HepG2 (cell line): ENCODE data around the gene PXMP4. TPM values are rescaled to one million over a fixed set of nuclear protein-coding genes. Genes with fewer than 3 reads are reported as not detected.

Experiments used
- ATAC-seq: fragments of 200-7000 bp; cut with Tn5 transposase; 3 replicates; pipeline ENCODE4 v1.9.1; 2020; ENCODE audit warnings: mild to moderate bottlenecking, moderate library complexity
- BruUV-seq: library from RNA; stranded (reverse); fragments of 400-500 nt; replicated peaks from 2 replicates; lab custom pipeline; 2021; lab: Mats Ljungman, UMichigan
- CTCF ChIA-PET: fragments of 300-600 bp; formaldehyde crosslinking; extraction: SDS; loops from one replicate; lab custom pipeline; 2021; ENCODE audit warnings: low total read pairs, inconsistent platforms, low intra/inter-chr PET ratio; lab: Yijun Ruan, JAX
- POLR2A ChIA-PET: fragments of 350-600 bp; sonication (Branson Sonifier 250); formaldehyde crosslinking; loops from one replicate; lab custom pipeline; 2020; ENCODE audit warnings: antibody characterized with exemption, inconsistent platforms; lab: Yijun Ruan, JAX
- DNase-seq: peaks from one replicate; pipeline ENCODE4 v3.0.0-alpha.2; 2015; ENCODE audit warnings: low spot score
- FAIRE-seq: peaks from 3 replicates; lab custom pipeline; 2011; peaks lifted over from hg19 to GRCh38; lab: Jason Lieb, UNC
- H2AFZ ChIP-seq: one replicate; pipeline ENCODE4 v1.6.1; 2011; ENCODE audit warnings: low read length, inconsistent platforms
- H3K27ac ChIP-seq: fragments of 300-600 bp; 3 replicates; pipeline ENCODE4 v1.8.0; 2011; ENCODE audit warnings: mixed run types, mild to moderate bottlenecking, mixed read lengths, low read length, inconsistent platforms; ENCODE audit not compliant: insufficient read depth; ENCODE audit errors: extremely low read length
- H3K27me3 ChIP-seq, 2 experiments: fragments of 200-600 bp in 1 of 2; 2 replicates in 1 of 2; 3 replicates in 1 of 2; pipeline versions ENCODE4 v1.6.0 to v1.8.0; 2011; ENCODE audit warnings: low read length in 2 of 2, mild to moderate bottlenecking in 2 of 2, moderate library complexity in 2 of 2, inconsistent platforms in 1 of 2; ENCODE audit not compliant: insufficient read depth in 2 of 2, control insufficient read depth in 1 of 2
- H3K36me3 ChIP-seq, 2 experiments: fragments of 200-600 bp in 1 of 2; replicated peaks in 1 of 2; 2 replicates in 1 of 2; 3 replicates in 1 of 2; pipeline versions ENCODE4 v1.5.1 to v1.8.0; 2011; ENCODE audit warnings: low read length in 2 of 2, inconsistent platforms in 1 of 2; ENCODE audit not compliant: insufficient read depth in 2 of 2, control insufficient read depth in 1 of 2
- H3K4me1 ChIP-seq: 2 replicates; pipeline ENCODE4 v1.5.1; 2012; ENCODE audit warnings: low read length, inconsistent platforms; ENCODE audit not compliant: insufficient read depth
- H3K4me2 ChIP-seq: 2 replicates; pipeline ENCODE4 v1.6.0; 2011; ENCODE audit warnings: low read depth, low read length, inconsistent platforms
- H3K4me3 ChIP-seq, 3 experiments: fragments of 200-600 bp in 1 of 3; sonication (generic), shearing (Covaris generic) in 1 of 3; replicated peaks in 1 of 3; 2 replicates each; pipeline ENCODE4 v1.5.1; 2011 to 2016; ENCODE audit warnings: low read length in 3 of 3, inconsistent platforms in 2 of 3, low read depth in 2 of 3, mild to moderate bottlenecking in 2 of 3, control low read depth in 1 of 3, mixed read lengths in 1 of 3; ENCODE audit not compliant: insufficient read depth in 1 of 3
- H3K79me2 ChIP-seq: one replicate; pipeline ENCODE4 v1.6.1; 2011; ENCODE audit warnings: low read length, inconsistent platforms; ENCODE audit not compliant: insufficient read depth
- H3K9ac ChIP-seq: 2 replicates; pipeline ENCODE4 v1.6.0; 2011; ENCODE audit warnings: mild to moderate bottlenecking, low read depth, low read length, inconsistent platforms; ENCODE audit not compliant: insufficient read depth
- H3K9me3 ChIP-seq: 2 replicates; pipeline ENCODE4 v1.5.1; 2012; ENCODE audit warnings: mild to moderate bottlenecking, low read length
- H4K20me1 ChIP-seq: 2 replicates; pipeline ENCODE4 v1.6.0; 2011; ENCODE audit warnings: inconsistent platforms, mild to moderate bottlenecking, low read length, moderate library complexity; ENCODE audit not compliant: insufficient read depth
- SIN3A ChIP-seq: IDR thresholded peaks from 2 replicates; pipeline ENCODE4 v1.6.1; 2011; ENCODE audit warnings: low read depth, mild to moderate bottlenecking, control low read depth, low read length, borderline replicate concordance
- ZBTB38 ChIP-seq: sonication (generic); formaldehyde crosslinking; IDR thresholded peaks from 2 replicates; pipeline ENCODE4 v1.5.1; 2020; ENCODE audit warnings: mild to moderate bottlenecking, missing genetic modification reagents
- ZC3H4 ChIP-seq: sonication (generic); formaldehyde crosslinking; IDR thresholded peaks from 2 replicates; pipeline ENCODE4 v1.4.0; 2020; ENCODE audit warnings: missing genetic modification reagents, borderline replicate concordance
- ZNF138 ChIP-seq: sonication (generic); formaldehyde crosslinking; IDR thresholded peaks from 2 replicates; pipeline ENCODE4 v1.5.0; 2020; ENCODE audit warnings: mild to moderate bottlenecking, low read depth, missing genetic modification reagents
- ZSCAN25 ChIP-seq: sonication (generic); formaldehyde crosslinking; IDR thresholded peaks from 2 replicates; pipeline ENCODE4 v1.8.0; 2022; ENCODE audit warnings: mild to moderate bottlenecking, missing genetic modification reagents
- WGBS: methylation state at CpG from one replicate; pipeline ENCODE4 v1.1.6; 2017; ENCODE audit warnings: low lambda C conversion rate; 5-methylcytosine and 5-hydroxymethylcytosine counted together
- in situ Hi-C: cut with HindIII; loops from 2 replicates; pipeline ENCODE4 v1.10.0; 2017; ENCODE audit warnings: low pct_unique_long_range_greater_than_20kb; ENCODE audit not compliant: extremely low pct_ligation_motif_present
- intact Hi-C: fragments of 100-400 bp; cut with micrococcal nuclease; formaldehyde crosslinking; loops from one replicate; pipeline ENCODE4 v1.10.0; 2022; ENCODE audit not compliant: unreplicated experiment
- polyA plus RNA-seq, 8 experiments: library from polyadenylated mRNA; depleted of rRNA in 3 of 8; stranded (reverse) in 7 of 8; unstranded in 1 of 8; fragments of >200 nt; fragmentation: Illumina TruSeq in 4 of 8; extraction: Trizol in 4 of 8; gene quantifications; 2 replicates each; pipeline versions ENCODE4 v1.2.1 to v1.2.3, GENCODE V29; 2011 to 2016; ENCODE audit warnings: low read depth in 4 of 8, missing spikeins in 1 of 8, mixed read lengths in 1 of 8; ENCODE audit not compliant: insufficient read depth in 1 of 8
- total RNA-seq, 5 experiments: library from RNA; depleted of rRNA; stranded (reverse); fragments of >200 nt; fragmentation: Illumina TruSeq; extraction: Trizol; gene quantifications; 2 replicates each; pipeline ENCODE4 v1.2.3, GENCODE V29; 2016; ENCODE audit warnings: low read depth in 1 of 5
- TF ChIP-seq, protein P1 (sequence below): sonication (generic); formaldehyde crosslinking; IDR thresholded peaks from 2 replicates; pipeline ENCODE4; 2020; ENCODE audit warnings: missing genetic modification reagents, mild to moderate bottlenecking, borderline replicate concordance
- TF ChIP-seq, protein P2 (sequence below): sonication (generic); formaldehyde crosslinking; IDR thresholded peaks from 2 replicates; pipeline ENCODE4 v1.8.1; 2023; ENCODE audit warnings: missing genetic modification reagents, inconsistent platforms, borderline replicate concordance

The PXMP4 gene
- total and polyA plus RNA-seq, 2 of the 13 experiments (the other 11 are each of a cell fraction or from before 2014, with no cell fraction given): not detected

DNA sequence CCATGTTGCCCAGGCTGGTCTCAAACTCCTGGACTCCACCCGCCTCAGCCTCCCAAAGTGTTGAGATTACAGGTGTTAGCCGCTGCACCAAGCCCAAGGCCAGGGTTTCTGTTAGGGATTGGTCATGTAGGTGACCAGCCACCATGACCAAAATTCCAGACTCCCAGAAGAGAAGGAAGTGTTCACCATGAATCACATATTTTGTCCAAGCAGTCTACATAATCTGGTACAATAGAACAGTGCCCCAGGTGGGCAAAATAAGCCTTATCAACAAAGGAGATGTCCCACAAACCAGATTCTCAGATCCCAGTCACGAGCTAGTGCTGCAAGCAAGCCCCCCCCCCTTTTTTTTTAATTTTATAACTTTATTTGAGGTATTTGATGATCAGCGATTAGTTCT is 31.7 kb upstream of the PXMP4 start:
- ChIA-PET POLR2A (no interaction called here), CTCF (no interaction called here)
- H2AFZ ChIP-seq: no peak overlapping the region
- H4K20me1 ChIP-seq: no peaks in the 10 kb centered on the region
- no peak overlapping the region for H3K9ac ChIP-seq
- 88% methylated on average over 4 of the region's 4 CpGs for WGBS
- no peaks in the 10 kb centered on the region for H3K27me3 ChIP-seq
- no peak overlapping the region for H3K4me2 ChIP-seq
- no peaks in the 10 kb centered on the region for H3K9me3 ChIP-seq
- in situ Hi-C loops (no loop called here), intact Hi-C loops (no loop called here)
- ATAC-seq: no peak
- no peak overlapping the region for H3K27ac ChIP-seq
- H3K4me1 ChIP-seq: peaks cover 9% of the 10 kb centered on the region
- TF ChIP-seq ZNF138 (CRISPR knock-in tag) (no peak), ZC3H4 (CRISPR knock-in tag) (no peak), ZBTB38 (CRISPR knock-in tag) (no peak), SIN3A (no peak), ZSCAN25 (no peak)
- TF ChIP-seq, protein P1, sequence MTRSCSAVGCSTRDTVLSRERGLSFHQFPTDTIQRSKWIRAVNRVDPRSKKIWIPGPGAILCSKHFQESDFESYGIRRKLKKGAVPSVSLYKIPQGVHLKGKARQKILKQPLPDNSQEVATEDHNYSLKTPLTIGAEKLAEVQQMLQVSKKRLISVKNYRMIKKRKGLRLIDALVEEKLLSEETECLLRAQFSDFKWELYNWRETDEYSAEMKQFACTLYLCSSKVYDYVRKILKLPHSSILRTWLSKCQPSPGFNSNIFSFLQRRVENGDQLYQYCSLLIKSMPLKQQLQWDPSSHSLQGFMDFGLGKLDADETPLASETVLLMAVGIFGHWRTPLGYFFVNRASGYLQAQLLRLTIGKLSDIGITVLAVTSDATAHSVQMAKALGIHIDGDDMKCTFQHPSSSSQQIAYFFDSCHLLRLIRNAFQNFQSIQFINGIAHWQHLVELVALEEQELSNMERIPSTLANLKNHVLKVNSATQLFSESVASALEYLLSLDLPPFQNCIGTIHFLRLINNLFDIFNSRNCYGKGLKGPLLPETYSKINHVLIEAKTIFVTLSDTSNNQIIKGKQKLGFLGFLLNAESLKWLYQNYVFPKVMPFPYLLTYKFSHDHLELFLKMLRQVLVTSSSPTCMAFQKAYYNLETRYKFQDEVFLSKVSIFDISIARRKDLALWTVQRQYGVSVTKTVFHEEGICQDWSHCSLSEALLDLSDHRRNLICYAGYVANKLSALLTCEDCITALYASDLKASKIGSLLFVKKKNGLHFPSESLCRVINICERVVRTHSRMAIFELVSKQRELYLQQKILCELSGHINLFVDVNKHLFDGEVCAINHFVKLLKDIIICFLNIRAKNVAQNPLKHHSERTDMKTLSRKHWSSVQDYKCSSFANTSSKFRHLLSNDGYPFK: no peak
- TF ChIP-seq, protein P2, sequence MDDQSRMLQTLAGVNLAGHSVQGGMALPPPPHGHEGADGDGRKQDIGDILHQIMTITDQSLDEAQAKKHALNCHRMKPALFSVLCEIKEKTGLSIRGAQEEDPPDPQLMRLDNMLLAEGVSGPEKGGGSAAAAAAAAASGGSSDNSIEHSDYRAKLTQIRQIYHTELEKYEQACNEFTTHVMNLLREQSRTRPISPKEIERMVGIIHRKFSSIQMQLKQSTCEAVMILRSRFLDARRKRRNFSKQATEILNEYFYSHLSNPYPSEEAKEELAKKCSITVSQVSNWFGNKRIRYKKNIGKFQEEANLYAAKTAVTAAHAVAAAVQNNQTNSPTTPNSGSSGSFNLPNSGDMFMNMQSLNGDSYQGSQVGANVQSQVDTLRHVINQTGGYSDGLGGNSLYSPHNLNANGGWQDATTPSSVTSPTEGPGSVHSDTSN (CRISPR knock-in tag): no peak
- peaks cover 0 to 3% of the 10 kb centered on the region in 2 experiments; a peak in 2 of 5 replicates for H3K36me3 ChIP-seq
- no TSS peak for BruUV-seq
- H3K79me2 ChIP-seq: no peaks in the 10 kb centered on the region
- FAIRE-seq: no peak
- DNase-seq: no peak
- H3K4me3 ChIP-seq: no peak overlapping the region
